SIG-M5 treated with dmso at 0.1 percent for 504 hours (cell line): ENCODE data around the gene MRPS10.
"Not testable (repeated sequence)": the region's sequence is repeated elsewhere in the genome, so short reads cannot be mapped to it uniquely, and the experiment has no call there.

Experiments used
- DNase-seq: peaks from one replicate; lab custom pipeline; 2025; ENCODE audit not compliant: unreplicated experiment; lab: John Stamatoyannopoulos, UW

Gene MRPS10

DNA sequence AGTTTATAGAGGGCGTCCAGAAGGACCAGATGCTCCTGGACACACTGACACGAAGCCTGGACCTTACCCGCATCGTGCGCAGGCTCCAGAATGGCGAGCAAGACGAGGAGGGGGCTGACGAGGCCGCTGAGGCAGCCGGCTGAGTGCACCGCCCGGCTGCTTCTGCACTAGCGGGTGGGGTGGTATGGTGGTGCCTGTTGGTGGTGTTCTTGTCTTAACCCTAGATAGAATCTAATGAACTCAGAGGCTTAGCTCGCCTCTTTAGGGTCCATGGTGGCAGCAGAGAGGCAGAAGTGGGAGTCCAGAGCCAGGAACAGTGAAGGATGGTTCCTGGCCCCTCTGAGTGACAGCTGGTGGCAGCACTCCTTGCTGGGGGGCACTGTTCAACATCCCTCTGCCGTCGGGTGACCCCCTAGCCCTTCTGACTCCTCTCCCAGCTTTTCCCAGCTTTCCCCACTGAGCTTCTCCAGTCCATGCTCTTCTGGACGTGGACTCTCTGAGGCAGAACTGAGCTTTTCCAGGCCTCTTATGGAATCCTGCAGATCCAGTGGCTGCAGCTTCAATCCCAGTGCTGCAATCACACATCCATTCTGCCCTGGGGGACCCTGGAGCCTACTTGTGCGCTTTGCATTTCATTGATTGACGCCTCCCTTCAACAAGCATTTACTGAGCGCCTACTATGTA lies 38.3 kb downstream of the MRPS10 start:
- DNase-seq = no peak

DNA sequence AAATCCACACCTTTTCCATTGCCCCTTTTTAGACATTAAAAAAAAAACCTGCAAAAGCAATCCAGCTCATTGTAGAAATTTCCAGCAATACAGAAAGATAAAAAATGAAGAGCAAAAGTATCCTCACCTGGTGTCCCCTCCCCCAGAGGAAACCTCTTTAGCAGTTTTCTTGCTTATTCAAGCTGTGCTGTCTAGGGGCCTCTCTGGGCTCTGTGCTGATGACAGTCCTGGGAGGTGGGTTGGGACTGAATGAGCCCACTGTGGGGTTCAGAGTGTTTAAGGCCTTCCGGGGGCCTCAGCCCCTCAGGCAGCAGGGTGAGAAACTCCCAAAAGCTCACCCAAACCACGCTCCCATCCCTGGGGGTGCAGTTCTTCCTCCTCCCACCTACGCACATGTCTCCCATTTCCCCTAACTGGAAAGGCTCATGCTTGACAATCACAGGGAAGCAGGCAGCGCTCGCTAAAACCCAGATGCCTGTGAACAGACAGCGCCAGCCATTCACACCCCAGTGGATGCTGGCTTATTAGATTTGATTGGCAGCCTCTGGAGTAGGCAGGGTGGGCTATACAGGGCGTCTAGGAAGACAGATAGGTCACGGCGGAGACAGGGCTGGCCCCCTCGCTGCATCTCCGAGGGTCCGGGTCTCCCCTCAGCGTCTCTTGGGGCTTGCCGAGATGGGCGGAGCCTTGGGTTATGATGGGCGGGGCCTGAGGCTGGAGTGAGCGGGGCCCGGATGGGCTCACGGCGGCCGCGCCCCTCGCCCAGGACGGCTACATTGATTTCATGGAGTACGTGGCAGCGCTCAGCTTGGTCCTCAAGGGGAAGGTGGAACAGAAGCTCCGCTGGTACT lies 39.9 kb downstream of the MRPS10 start:
- DNase-seq = no peak

DNA sequence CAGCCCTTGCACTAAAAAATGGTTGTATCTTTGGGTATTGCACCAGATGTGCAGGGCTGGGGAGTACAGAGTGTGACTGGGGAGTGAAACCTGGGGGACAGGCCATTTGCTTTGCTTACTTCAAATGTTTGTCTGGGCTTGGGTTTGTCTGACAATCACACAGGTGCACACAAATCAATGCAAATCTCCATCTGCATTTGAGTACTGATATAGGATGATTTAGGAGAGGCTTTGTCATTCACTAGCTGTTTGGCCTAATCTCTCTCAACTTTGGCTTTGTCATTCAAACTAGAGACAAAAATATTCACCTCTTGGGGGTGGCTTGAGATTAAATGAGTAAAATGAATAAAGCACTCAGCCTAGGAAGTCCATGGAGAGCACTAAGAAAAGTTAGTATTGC lies 40.7 kb downstream of the MRPS10 start:
- no peak for DNase-seq

DNA sequence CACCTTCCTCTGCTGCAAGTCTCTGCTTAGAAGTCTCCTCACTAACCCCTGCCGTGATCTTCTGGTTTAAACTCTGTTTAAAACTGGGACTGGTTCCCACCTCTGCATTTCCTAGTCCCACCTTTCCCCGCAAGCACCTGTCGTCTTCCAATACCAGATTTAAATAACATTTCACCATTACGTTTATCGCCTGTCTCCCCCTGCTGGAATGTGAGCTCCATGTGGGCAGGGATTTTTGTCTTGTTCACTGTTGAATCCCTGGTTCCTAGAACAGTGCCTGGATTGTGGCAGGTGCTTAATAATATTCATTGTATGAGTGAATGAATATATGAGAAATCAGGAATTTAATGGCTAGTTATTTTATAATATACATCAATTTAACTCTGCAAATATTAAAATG lies 41.8 kb downstream of the MRPS10 start:
- no peak for DNase-seq

DNA sequence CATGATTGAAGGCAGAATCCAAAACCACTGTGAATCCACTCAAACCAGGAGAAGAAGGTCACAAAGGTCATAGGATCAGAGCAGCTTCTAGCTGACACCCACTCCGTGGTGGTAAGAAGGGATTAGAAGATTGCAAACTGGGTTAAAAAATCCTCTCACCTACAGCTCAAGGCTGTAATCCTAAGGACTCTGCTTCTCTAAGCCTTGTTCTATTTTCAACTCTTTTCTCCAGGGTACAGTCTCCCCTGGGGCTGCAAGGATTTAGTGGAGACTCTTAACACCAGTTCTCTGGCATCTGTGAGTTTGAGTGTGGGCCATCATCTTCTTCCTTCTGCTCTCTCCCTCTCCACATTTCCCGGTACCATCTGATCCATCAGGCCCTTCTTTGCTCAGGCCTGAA lies 44.6 kb downstream of the MRPS10 start, which contains the start of gene GUCA1A:
Gene GUCA1A, plus strand, starts transcription at position 264 of the 400 bp plus-strand sequence. CDS start 250 bp downstream, outside the sequence.
- DNase-seq = no peak

DNA sequence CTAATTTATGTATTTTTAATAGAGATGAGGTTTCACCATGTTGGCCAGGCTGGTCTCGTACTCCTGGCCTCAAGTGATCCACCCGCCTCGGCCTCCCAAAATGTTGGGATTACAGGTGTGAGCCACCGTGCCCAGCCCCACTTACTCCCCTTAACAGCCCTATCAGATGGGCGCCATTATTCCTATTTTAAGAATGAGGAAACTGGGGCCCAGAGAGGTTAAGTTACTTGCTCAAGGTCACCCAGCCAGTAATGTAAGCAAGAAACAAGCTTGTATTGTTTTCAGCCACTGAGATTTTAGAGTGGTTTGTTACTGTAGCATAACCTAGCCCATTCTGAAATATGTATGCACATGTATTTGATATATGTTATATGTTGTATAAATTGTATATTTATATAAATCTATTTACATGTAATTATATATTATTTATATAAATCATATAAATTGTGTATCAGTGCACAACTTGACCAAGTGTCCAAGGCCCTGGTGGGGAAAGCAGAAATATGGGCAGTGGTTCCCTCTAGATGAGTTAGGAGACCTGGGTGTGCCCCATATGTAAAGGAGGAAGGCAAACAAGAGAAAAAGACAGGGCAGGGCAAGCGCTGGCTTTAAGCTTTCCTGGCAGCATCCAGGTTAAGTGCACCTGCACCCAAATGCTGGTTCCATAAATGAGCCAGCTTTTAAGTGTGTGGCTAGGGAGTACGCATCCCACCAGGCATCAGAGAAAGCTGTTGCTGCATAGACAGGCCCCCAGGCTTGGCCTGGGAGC lies 45.7 kb downstream of the MRPS10 start:
- no peak for DNase-seq

DNA sequence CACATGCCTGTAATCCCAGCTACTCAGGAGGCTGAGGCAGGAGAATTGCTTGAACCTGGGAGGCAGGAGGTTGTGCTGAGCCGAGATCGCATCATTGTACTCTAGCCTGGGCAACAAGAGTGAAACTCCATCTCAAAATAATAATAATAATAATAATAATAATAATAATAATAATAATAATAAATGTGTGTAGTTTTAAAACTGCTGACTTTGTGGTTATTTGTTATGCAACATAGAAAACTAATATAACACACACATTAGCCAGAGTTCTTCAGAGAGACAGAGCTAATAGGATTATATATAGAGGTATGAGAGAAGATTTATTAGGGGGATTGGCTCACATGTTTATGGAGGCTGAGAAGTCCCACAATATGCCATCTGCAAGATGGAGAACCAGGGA lies 47.9 kb downstream of the MRPS10 start:
- DNase-seq = not testable (repeated sequence)

DNA sequence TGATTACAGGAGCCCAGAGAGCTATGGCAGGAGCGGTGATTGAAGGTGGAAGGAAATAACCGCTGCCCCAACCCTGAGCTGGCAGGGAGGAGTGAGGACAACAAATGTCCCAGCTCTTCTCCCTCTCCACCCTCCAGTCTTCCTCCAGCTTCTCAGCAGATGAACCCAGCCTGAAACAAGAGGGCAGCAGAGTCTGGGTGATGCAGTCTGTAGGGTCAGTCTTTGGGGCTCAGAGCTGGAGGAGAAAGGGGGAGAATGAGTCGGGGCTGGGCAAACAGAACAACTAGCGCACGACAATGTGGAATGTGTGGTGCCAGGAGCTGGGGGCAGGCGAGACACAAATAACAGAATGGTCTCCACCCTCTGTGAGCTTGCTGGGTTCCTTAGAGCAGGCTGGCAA lies 49.0 kb downstream of the MRPS10 start:
- DNase-seq = no peak

DNA sequence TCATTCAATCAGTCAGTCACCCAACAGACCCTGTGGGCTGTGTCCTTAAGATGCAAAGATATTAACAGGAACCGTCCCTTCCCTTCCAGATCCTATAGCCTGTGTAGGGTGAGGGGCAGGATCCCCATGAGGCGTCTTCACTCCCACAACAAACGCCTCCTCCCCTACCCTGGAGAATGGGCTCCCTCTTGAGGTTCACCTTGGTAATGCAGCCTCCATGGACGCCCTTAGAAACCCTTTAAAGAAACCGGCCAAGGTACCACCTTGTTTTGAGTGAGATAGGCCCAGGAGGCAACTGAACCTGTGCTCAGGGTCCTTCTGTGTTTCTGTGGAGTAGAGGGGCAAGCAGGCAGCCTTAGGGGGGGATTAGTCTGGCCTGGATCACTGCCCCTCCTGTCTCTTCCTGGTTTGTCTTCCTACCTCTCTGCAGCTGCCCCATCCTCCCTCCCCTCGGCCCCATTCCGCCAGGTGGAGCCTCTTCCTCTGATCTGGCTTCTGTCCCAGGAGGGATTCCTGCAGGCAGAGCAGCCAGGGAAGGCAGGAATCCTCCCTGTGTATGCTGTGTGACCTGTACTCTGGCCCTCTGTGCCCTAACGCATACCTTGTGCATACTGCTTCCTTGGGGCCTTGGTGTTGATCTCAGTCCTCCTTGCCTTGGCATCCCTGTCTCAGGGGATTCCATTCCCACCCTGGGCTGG lies 51.1 kb downstream of the MRPS10 start:
- DNase-seq = peak; percentile 43

DNA sequence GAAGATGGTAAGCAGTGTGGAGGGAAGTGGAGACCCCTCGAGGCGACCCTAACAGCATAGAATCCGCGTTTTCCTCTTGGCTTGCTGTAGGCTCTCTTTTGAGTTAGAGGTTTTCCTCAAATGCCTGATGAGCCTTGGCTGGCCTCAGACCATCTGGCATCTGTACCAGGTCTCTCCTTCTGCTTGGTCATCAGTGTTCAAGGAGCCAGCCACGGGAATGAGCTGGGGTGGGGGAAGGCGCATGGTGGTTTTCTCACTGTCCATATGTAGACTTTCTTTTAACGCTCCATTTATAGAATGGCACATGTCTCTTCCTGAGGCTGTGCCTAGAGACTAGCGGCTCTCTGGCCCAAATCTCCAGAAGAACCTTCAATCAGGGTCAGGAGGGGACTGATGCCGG lies 52.6 kb downstream of the MRPS10 start:
- no peak for DNase-seq

DNA sequence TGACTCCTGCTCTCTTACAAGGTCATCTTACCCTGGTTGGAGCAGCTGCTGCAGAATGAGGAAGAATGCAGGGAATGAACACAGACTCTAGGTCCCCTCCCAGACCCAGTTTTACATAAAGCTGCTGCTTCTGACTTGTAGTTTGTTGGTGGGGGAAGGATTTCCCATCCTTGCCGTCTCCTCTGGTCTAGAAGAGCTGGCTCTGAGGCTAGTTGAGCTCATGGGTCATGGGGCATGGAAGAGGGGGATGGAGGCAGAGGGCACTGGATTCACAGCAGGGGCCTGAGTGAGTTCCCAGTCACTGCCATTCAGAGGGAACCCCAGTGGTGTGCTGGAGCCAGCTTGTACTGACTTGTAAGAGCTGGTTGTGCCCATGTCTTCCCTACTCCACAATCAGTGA lies 53.7 kb downstream of the MRPS10 start:
- DNase-seq = no peak

DNA sequence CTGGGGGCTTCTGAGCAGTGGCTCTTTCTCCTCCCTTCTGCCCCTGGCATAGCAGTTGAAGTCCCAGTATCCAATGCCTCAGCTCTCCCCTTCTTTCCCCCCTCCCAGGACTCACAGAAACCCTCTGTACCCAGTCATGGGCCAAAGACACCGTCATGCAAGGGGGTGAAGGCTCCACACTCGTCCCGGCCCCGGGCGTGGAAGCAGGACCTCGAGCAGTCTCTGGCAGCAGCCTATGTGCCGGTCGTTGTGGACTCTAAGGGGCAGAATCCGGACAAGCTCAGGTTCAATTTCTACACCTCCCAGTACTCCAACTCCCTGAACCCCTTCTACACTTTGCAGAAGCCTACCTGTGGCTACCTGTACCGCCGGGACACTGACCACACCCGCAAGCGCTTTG lies 54.8 kb downstream of the MRPS10 start:
- no peak for DNase-seq

DNA sequence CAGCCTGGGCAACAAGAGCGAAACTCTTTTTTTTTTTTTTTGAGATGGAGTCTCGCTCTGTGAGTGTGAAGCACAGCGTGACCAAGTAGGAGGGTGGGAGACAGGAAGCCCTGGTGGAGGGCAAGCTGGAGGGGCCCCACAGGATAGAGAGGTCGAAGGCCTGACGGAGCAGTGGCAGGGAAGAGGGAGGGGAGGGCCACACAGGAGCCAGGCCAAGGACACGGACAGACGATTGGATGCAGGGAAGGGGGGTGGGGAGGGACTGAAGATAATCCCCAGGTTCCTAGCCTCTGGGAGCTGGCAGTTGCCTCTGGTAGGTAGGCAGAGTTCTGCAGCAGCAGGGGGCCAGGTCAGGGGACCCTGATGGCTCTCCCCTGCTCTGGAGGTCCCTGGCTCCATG lies 55.3 kb downstream of the MRPS10 start:
- no peak for DNase-seq

DNA sequence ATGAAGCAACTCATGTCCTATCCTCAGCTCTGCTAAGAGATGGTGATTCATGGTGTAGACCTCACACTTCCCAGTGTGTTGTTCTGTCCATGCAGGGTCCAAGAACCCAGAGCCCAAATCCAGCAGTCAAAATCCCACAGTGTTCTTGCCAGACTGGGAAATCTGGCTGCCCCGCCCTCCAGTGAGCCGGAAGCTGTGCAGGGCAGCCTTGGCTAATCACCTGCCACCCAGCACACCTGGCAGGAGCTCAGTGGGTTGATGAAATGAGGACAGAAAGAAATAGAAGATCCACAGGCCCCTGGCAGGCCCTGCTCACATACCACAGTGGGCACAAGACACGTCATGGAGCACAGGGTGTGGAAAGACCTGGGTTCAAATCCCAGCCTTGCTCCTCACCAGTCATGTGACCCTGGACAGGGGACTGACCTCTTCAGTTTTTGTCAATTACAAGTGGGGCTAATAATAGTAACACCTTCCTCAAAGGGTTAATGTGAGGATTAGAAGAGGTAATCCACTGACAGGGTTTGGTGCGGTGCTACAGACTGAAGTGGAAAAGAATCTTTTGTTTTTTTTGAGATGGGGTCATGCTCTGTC lies 58.1 kb downstream of the MRPS10 start:
- DNase-seq = no peak

DNA sequence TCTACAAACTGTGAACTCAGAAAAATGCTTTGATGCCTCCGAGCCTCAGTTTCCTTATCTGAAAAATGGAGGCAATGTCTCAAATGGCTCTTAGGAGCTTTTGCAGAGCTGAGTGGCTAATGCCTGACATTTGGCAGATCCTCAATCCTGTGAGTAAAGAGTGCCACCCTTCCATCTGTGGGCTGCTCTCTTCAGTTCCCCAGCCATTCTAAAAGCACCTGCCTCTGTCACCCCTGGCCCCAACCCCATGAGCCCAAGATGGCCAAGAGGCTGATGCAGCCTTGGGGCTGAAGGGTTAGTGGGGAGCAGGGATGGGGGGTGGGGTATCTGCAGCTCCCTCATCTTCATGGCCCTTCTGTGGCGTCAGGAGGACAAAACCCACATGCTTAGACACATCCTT lies 59.0 kb downstream of the MRPS10 start:
- DNase-seq = no peak

DNA sequence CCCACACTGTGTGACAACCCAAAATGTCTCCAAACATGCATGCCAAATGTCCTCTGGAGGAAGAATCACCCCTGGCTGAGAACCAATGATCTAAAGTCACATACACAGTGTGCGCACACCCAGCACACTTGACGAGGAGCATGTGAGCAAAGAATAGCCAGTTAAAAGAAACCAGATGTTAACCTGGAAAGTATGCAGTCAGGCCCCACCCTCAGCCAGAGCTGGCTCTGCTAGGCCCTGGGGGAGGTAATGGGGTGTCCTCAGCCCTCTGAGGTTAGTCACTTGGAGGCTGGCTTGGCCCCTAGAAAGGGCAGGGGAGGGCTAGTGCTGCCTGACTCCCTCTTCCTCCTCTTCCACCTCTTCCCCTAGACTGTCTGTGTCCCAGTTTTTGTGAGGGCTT lies 59.6 kb downstream of the MRPS10 start:
- DNase-seq = no peak
